Measurements from ENCODE around the gene MINDY2.

DNA sequence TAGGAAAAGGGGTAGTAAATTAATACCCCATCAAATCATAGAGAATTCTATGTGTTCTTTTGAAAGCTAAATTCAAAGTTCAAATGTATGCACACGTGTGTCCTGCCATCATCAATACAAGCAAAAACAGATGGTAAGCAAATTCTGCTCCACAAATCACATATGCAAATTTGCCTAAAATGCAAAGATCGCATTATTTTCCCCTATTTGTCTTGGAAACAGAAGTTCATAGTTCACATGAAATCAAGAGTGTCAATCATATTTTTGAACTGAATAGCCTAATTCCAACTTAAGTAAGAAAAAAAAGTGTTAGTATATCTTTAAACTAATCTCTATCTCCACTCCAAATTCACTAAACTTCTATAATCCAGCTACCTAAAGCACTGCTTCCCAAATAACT lies 30.1 kb upstream of the MINDY2 start:
- TF ChIP-seq TCF12 (IDR thresholded peaks at IDR 0.05; ENCODE audit: low read depth) (no peak), EP300 (IDR thresholded peaks at IDR 0.05; ENCODE audit: borderline replicate concordance) (no peak), YY1 (IDR thresholded peaks at IDR 0.05; ENCODE audit: low read depth) (no peak), EGR1 (IDR thresholded peaks at IDR 0.05) (no peak), TAF1 (IDR thresholded peaks at IDR 0.05; ENCODE audit: low read depth) (no peak), FOXM1 (IDR thresholded peaks at IDR 0.05; ENCODE audit: borderline replicate concordance, low read depth) (no peak), NFIC (IDR thresholded peaks at IDR 0.05) (no peak), RAD21 (IDR thresholded peaks at IDR 0.05; ENCODE audit: low read depth) (no peak)
- TF ChIP-seq, protein P1, sequence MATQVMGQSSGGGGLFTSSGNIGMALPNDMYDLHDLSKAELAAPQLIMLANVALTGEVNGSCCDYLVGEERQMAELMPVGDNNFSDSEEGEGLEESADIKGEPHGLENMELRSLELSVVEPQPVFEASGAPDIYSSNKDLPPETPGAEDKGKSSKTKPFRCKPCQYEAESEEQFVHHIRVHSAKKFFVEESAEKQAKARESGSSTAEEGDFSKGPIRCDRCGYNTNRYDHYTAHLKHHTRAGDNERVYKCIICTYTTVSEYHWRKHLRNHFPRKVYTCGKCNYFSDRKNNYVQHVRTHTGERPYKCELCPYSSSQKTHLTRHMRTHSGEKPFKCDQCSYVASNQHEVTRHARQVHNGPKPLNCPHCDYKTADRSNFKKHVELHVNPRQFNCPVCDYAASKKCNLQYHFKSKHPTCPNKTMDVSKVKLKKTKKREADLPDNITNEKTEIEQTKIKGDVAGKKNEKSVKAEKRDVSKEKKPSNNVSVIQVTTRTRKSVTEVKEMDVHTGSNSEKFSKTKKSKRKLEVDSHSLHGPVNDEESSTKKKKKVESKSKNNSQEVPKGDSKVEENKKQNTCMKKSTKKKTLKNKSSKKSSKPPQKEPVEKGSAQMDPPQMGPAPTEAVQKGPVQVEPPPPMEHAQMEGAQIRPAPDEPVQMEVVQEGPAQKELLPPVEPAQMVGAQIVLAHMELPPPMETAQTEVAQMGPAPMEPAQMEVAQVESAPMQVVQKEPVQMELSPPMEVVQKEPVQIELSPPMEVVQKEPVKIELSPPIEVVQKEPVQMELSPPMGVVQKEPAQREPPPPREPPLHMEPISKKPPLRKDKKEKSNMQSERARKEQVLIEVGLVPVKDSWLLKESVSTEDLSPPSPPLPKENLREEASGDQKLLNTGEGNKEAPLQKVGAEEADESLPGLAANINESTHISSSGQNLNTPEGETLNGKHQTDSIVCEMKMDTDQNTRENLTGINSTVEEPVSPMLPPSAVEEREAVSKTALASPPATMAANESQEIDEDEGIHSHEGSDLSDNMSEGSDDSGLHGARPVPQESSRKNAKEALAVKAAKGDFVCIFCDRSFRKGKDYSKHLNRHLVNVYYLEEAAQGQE (IDR thresholded peaks at IDR 0.05; ENCODE audit: low read depth) = no peak
